ENCODE measurements around the gene GPR155.

GRCh38 chr2:174449033-174449432 lies 37.8 kb downstream of the GPR155 start:
- TF ChIP-seq EZH2phosphoT487 (IDR thresholded peaks at IDR 0.05; ENCODE audit: borderline replicate concordance, low read length) (no peak), CTCF (IDR thresholded peaks at IDR 0.05; ENCODE audit: low read depth, low read length, poor library complexity, severe bottlenecking) (no peak)

Measured in DOHH2 (cell line).